ENCODE results near the gene CAPN2.
"Not testable (repeated sequence)": the region's sequence is repeated elsewhere in the genome, so short reads cannot be mapped to it uniquely, and the experiment has no call there.

CAPN2 gene

GRCh38 chr1:223793716-223794115, 81.4 kb downstream of the CAPN2 start:
- no peak for DNase-seq

- DNase-seq: no peak
These were observed 82.0 kb downstream of the CAPN2 start for GRCh38 chr1:223794136-223794880.

GRCh38 chr1:223796210-223796609, 83.9 kb downstream of the CAPN2 start:
- DNase-seq: no peak

GRCh38 chr1:223802032-223802431, 89.7 kb downstream of the CAPN2 start:
- no peak for DNase-seq

GRCh38 chr1:223802602-223803001, 90.3 kb downstream of the CAPN2 start:
- no peak for DNase-seq

GRCh38 chr1:223803211-223803610, 90.9 kb downstream of the CAPN2 start:
- DNase-seq: no peak

GRCh38 chr1:223809905-223810304, 97.6 kb downstream of the CAPN2 start:
- not testable (repeated sequence) for DNase-seq

GRCh38 chr1:223810586-223810985, 98.2 kb downstream of the CAPN2 start:
- DNase-seq: no peak

GRCh38 chr1:223811634-223812101, 99.3 kb downstream of the CAPN2 start:
- no peak for DNase-seq

GRCh38 chr1:223813645-223814044, 101.3 kb downstream of the CAPN2 start:
- DNase-seq: no peak

GRCh38 chr1:223815020-223815853, 102.9 kb downstream of the CAPN2 start:
- no peak for DNase-seq

- no peak for DNase-seq
These were observed 103.5 kb downstream of the CAPN2 start for GRCh38 chr1:223815865-223816264.

GRCh38 chr1:223817265-223817664, 104.9 kb downstream of the CAPN2 start:
- not testable (repeated sequence) for DNase-seq

- DNase-seq: no peak
These were observed 107.6 kb downstream of the CAPN2 start for GRCh38 chr1:223819730-223820514.

GRCh38 chr1:223820515-223820858, 108.1 kb downstream of the CAPN2 start:
- no peak for DNase-seq

- DNase-seq: no peak
These were observed 108.6 kb downstream of the CAPN2 start for GRCh38 chr1:223820971-223821370.

- DNase-seq: no peak
These were observed 111.9 kb downstream of the CAPN2 start for GRCh38 chr1:223824287-223824686.

GRCh38 chr1:223824712-223825111, 112.4 kb downstream of the CAPN2 start:
- DNase-seq: no peak
